ENCODE measurements around the gene CCDC150.
"Not testable (repeated sequence)": the region's sequence is repeated elsewhere in the genome, so short reads cannot be mapped to it uniquely, and the experiment has no call there.

The CCDC150 gene

DNA sequence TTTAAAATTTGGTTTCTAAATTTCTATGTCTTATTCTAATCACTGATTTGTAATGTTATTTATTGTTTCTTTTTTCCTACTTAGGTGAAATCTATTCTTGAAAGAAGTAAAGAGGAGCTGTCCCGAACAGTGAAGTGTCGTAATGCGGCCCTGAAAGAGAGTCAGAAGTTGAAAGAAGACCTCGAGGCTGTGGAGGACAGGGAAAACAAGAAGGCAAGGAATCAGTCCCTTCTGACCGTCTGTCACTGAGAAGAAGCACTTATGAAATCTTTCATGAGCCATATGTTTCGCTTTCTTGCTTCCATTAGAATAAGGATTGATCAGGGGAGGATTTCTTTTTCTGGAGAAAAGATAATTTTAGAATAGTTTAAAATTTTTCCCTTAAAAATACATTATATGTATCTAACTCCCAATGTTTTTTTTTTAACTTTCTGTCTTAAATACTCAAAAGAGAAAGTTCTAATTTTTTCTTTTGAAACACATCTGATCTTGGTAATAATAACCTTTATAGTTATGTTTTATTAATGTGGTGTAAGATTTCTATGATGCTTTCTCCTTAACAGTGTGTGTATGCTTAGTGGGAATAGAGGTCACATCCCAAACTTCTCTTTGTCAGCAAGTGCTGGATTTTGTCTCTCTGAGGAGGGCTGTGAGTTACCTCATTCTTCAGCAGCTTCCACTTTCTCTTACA lies 79.0 kb downstream of the CCDC150 start:
- no peak for DNase-seq

DNA sequence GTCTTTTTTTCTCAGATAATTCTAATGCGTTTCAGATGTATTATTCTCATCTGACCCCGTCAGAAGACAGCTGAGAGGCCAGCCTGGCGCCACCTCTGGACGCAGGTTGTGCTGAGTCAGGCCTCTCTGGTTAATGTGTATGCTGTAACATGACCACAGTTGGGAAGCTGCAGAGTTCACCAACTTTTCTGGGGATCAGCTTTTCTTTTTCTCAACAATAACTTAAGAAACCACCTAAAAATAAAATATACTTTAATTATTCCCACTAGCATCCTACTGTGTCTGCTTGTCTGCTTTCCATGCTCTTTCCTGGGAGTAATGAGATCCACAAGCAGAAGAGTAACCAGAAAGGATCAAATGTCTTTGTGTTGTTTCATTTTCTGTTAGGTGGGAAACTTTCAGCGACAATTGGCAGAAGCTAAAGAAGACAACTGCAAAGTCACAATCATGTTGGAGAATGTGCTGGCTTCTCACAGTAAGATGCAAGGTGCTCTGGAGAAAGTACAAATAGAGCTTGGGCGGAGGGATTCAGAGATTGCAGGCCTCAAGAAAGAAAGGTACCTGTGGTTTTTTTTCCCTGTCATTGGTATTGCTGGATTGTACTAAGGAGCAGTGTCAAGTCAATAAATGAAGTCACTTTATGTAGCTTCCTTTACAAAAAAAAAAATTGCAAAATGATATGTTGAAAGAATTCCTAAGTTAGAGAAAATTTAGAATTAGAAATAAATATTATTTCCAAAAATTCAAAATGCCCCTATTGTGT lies 79.8 kb downstream of the CCDC150 start:
- no peak for DNase-seq

- DNase-seq, result no peak
These were observed 84.1 kb downstream of the CCDC150 start for GRCh38 chr2:196723571-196723970.

- DNase-seq, result no peak
These were observed 85.7 kb downstream of the CCDC150 start for GRCh38 chr2:196725218-196725617.

GRCh38 chr2:196725882-196726281 lies 86.4 kb downstream of the CCDC150 start:
- DNase-seq, result no peak

GRCh38 chr2:196729418-196729817 lies 89.9 kb downstream of the CCDC150 start:
- no peak for DNase-seq

DNA sequence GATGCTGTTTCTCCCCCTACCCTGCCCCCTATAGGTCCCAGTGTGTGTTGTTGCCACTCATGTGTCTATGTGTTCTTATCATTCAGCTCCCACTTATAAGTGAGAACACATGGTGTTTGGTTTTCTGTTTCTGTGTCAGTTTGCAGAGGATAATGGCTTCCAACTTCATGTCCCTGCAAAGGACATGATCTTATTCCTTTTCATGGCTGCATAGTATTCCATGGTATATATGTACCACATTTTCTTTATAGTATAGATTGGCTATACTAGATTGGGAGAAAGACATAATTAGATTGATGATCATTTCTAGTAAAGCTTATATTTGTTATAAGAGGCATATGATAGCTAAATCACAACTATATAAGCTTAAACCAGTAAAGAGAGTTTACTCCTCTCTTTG lies 97.1 kb downstream of the CCDC150 start:
- not testable (repeated sequence) for DNase-seq

DNA sequence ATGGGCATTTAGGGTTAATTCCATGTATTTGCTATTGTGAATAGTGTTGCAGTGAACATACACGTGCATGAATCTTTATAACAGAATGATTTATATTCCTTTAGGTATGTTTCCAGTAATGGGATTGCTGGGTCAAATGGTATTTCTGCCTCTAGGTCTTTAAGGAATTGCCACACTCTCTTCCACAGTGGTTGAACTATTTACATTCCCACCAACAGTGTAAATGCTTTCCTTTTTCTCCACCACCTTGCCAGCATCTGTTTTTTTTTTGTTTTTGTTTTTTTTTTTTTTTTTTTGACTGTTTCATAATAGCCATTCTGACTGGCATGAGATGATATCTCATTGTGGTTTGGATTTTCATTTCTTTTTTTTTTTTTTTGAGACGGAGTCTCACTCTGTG lies 97.5 kb downstream of the CCDC150 start:
- DNase-seq, result no peak

GRCh38 chr2:196739031-196739430 lies 99.5 kb downstream of the CCDC150 start:
- DNase-seq, result no peak

DNA sequence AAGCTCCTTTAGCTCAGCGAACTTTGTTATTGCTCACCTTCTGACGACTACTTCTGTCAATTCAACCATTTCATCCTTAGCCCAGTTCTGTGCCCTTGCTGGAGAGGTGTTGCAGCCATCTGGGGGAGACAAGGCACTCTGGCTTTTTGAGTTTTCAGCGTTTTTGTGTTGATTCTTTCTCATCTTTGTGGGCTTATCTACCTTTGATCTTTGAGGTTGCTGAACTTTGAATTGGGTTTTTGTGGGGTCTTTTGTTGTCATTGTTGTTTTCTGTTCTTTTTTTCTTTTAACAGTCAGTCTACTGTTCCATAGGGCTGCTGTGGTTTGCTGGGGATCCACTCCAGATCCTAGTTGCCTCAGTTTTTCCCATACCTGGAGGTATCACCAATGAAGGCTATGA lies 102.7 kb downstream of the CCDC150 start:
- no peak for DNase-seq

- DNase-seq, result no peak
These were observed 103.2 kb downstream of the CCDC150 start for GRCh38 chr2:196742685-196743084.

- DNase-seq, result no peak
These were observed 103.7 kb downstream of the CCDC150 start for GRCh38 chr2:196743165-196743564.

DNA sequence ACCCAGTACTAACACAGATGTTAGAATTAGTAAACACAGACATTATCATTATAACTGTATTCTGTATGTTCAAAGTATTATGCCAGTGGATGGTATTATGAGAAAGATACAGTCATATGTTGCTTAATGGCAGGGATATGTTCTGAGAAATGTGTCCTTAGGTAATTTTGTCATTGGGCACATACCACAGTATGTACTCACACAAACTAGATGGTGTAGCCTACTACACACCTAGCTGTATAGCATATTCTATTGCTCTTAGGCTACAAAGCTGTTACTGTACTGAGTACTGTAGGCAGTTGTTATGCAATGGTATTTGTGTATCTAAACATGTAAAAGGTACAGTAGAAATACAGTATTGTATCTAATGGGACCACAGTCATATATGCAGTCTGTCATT lies 106.2 kb downstream of the CCDC150 start:
- no peak for DNase-seq

GRCh38 chr2:196747400-196747799 lies 107.9 kb downstream of the CCDC150 start:
- no peak for DNase-seq

- DNase-seq, result no peak
These were observed 108.6 kb downstream of the CCDC150 start for GRCh38 chr2:196748123-196748522.

GRCh38 chr2:196750291-196750923 lies 110.9 kb downstream of the CCDC150 start:
- no peak for DNase-seq

DNA sequence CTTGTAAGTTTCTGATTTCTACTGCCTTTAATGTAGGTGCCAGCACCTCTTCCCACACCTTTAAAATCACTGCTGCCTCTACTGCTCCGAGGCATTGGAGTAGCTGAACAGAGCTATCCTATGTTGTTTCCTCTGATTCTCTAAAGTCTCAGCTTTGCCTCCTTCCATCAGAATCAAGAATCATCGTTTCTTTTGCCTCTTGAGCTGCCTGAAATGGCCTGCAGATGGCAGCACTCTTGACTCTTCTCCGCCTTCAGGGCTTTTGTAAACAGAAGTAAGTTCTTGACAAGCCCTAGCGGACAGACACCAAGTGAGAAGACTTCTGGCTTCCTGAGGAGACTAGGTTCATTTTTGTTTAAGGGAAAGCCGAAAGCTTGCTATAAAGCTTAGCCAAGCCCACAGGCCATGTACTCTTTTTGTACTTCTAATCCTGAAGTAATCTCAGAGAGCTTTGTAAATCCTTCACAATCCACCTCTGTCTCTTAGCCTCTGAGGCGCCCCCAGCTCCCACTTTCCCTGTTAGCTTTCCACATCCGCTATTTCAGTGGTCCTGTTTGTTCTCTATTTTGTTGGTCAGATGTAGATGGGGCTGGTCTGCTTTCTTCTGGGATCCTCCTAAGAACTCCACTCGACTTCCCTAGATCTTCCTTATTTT lies 111.6 kb downstream of the CCDC150 start:
- DNase-seq, result no peak

DNA sequence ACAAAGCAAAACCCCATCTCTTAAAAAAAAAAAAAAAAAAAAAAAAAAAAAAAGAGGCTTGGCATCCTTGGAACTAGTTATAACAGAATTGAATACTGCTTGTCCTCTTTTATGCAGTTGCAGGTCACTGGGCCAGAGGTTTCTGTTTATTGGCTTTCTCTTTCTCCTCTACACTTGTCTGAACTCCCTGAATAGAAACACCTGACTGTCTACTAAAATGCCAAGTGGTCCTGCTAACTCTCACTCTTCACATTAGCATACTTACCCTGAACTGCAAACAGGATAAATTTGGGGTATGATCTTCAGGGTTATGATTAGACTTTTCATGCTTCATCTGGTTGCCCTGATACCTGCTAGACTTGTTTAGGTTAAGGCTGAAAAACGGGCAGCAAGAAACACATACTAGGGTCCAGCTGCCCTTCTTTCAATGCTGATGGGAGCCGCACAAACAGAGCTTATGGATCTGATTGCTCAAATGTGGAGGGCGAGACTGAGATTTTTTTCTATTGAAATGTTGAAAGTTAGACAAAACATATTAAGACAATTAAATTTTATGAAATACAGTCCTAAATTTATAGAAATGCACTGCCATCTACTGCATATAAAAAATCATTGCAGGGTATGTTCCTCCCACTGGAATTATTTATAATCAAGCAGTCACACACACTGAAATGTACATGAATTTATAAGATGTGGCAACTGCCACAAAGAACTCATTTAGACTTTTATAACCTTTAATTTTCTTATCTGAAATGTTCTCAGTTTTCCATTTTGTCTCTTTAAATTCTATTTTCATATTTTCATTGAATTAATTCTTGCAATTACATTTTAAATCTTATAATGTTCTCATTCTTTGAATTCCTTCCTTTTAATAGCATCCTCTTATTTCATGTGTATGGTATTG lies 119.2 kb downstream of the CCDC150 start:
- no peak for DNase-seq

DNA sequence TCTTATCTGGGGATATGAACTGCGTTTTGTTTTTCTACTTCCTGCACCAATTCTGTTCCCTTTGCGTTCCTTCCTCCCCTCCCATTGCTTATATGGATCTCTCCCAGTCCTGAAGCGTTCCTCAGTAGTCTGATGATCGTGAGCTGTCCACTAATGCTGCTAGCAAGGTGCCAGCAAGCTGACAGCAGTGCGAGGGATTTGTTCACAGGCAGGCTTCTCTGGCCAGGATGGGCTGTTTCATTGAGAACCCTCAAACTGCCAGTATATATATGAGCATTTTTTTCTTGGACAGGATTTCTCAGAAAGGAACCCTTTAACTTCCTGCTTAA lies 119.8 kb downstream of the CCDC150 start:
- DNase-seq, result no peak

GRCh38 chr2:196767101-196767500 lies 127.6 kb downstream of the CCDC150 start:
- DNase-seq, result no peak

Measured in NCI-H1092 (cell line).